HG03457 (cell line): ENCODE measurements around the gene AMPH.

Experiments
- ATAC-seq: cut with Tn5 transposase; IDR thresholded peaks from one replicate; pipeline ENCODE4 v1.9.1; 2021; ENCODE audit warnings: moderate number of reproducible peaks; ENCODE audit not compliant: unreplicated experiment

AMPH gene

GRCh38 chr7:38545977-38546376 is 85.2 kb downstream of the AMPH start:
- ATAC-seq, result no peak

GRCh38 chr7:38542156-38542555 is 89.0 kb downstream of the AMPH start:
- no peak for ATAC-seq

GRCh38 chr7:38541440-38541839 is 89.7 kb downstream of the AMPH start:
- no peak for ATAC-seq

GRCh38 chr7:38539477-38540081 is 91.6 kb downstream of the AMPH start:
- no peak for ATAC-seq

- ATAC-seq, result no peak
These were observed 96.1 kb downstream of the AMPH start for GRCh38 chr7:38535073-38535472.

GRCh38 chr7:38525857-38526256 is 105.3 kb downstream of the AMPH start:
- no peak for ATAC-seq

- no peak for ATAC-seq
These were observed 106.4 kb downstream of the AMPH start for GRCh38 chr7:38524786-38525185.

- ATAC-seq, result no peak
These were observed 110.4 kb downstream of the AMPH start for GRCh38 chr7:38520741-38521140.

- no peak for ATAC-seq
These were observed 112.6 kb downstream of the AMPH start for GRCh38 chr7:38518541-38518940.

GRCh38 chr7:38512704-38513103 is 118.5 kb downstream of the AMPH start:
- ATAC-seq, result no peak

- no peak for ATAC-seq
These were observed 118.9 kb downstream of the AMPH start for GRCh38 chr7:38512291-38512690.

GRCh38 chr7:38507384-38507783 is 123.8 kb downstream of the AMPH start:
- ATAC-seq, result no peak

- ATAC-seq, result no peak
These were observed 124.4 kb downstream of the AMPH start for GRCh38 chr7:38506756-38507155.

GRCh38 chr7:38506004-38506403 is 125.2 kb downstream of the AMPH start:
- ATAC-seq, result no peak

- ATAC-seq, result no peak
These were observed 126.5 kb downstream of the AMPH start for GRCh38 chr7:38504684-38505083.

GRCh38 chr7:38502848-38503247 is 128.3 kb downstream of the AMPH start:
- no peak for ATAC-seq

- ATAC-seq, result no peak
These were observed 128.9 kb downstream of the AMPH start for GRCh38 chr7:38502289-38502688.

GRCh38 chr7:38492010-38492409 is 139.2 kb downstream of the AMPH start:
- ATAC-seq, result no peak

GRCh38 chr7:38482521-38482920 is 148.7 kb downstream of the AMPH start:
- no peak for ATAC-seq

GRCh38 chr7:38481401-38481800 is 149.8 kb downstream of the AMPH start:
- no peak for ATAC-seq

GRCh38 chr7:38478404-38478803 is 152.8 kb downstream of the AMPH start:
- ATAC-seq, result no peak

- no peak for ATAC-seq
These were observed 153.8 kb downstream of the AMPH start for GRCh38 chr7:38477333-38477732.

- ATAC-seq, result no peak
These were observed 154.4 kb downstream of the AMPH start for GRCh38 chr7:38476764-38477163.
